Thyroid gland (tissue), 4 donors: ENCODE results near the gene HACL1. TPM values are rescaled to one million over a fixed set of nuclear protein-coding genes. Genes with fewer than 3 reads are reported as not detected.

Experiments used
- DNase-seq, 2 donors: peaks; one replicate each; pipeline ENCODE4 v3.0.0-alpha.2; 2019
- H3K27ac ChIP-seq, 3 donors: fragments of 200-600 bp; sonication (generic); 1 replicate in 2 of 3; 2 replicates in 1 of 3; pipeline ENCODE4 v1.5.1; 2016 to 2019; ENCODE audit warnings: mild to moderate bottlenecking in 1 of 3, moderate library complexity in 1 of 3
- H3K27me3 ChIP-seq: fragments of 200-600 bp; sonication (generic); one replicate; pipeline ENCODE4 v1.5.1; 2019
- H3K36me3 ChIP-seq, 2 donors: fragments of 200-600 bp; sonication (generic); one replicate each; pipeline ENCODE4 v1.5.1; 2016 to 2019
- H3K4me1 ChIP-seq, 2 donors: fragments of 200-600 bp; sonication (generic); one replicate each; pipeline ENCODE4 v1.5.1; 2017 to 2019
- H3K4me3 ChIP-seq, 3 donors: fragments of 200-600 bp; sonication (generic); replicated peaks in 1 of 3; 1 replicate in 2 of 3; 2 replicates in 1 of 3; pipeline ENCODE4 v1.5.1; 2016; ENCODE audit warnings: mild to moderate bottlenecking in 1 of 3
- H3K9me3 ChIP-seq: fragments of 200-600 bp; sonication (generic); one replicate; pipeline ENCODE4 v1.5.1; 2017
- POLR2A ChIP-seq, 2 donors: fragments of 450-650 bp; IDR thresholded peaks; one replicate each; pipeline ENCODE4 v1.6.1; 2017; ENCODE audit warnings: antibody characterized with exemption in 2 of 2, mild to moderate bottlenecking in 2 of 2, moderate library complexity in 1 of 2
- WGBS, 2 donors: methylation state at CpG; one replicate each; pipeline ENCODE4 v1.1.5; 2017; 5-methylcytosine and 5-hydroxymethylcytosine counted together
- intact Hi-C: fragments of 100-400 bp; cut with DNase I; formaldehyde crosslinking; loops from one replicate; pipeline ENCODE4 v1.15.1; 2023
- total RNA-seq, 4 donors: library from RNA; depleted of rRNA; stranded (reverse); fragments of >200 nt; gene quantifications; one replicate each; pipeline ENCODE4 v1.2.3, GENCODE V29; 2016
- TF ChIP-seq, protein P1 (sequence below), 6 experiments: fragments of 200-600 bp in 3 of 6; fragments of 450-650 bp in 3 of 6; sonication (generic) in 3 of 6; IDR thresholded peaks; one replicate each; pipeline ENCODE4 v1.5.1; 2016 to 2019; ENCODE audit warnings: antibody characterized with exemption in 6 of 6, mild to moderate bottlenecking in 2 of 6, inconsistent platforms in 1 of 6, moderate library complexity in 1 of 6

HACL1 gene
- total RNA-seq, 4 donors from 2014 or later: 24.2 to 45.0 (median 37.7) TPM

DNA sequence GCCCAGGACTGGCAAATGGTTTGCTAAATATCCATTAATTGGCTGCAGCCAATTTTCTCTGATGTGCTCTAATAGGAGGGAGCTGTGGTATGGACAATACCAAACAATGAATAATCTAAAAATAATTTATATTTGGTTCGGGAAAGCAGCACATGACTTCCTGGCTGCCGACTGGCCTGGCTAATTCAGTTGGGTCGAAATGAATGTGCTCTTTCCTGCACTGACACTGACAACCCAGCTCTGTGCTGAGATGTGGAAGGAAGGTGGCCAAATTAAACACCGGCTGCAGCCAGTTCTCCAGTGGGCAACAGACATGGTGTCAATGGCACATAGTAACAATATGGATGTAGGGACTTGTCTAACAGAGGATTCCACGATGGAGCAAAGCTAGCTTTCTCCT is 58.8 kb downstream of the HACL1 start:
- WGBS, 2 donors: 65 to 75% methylated on average over 5 of the region's 5 CpGs
- H3K9me3 ChIP-seq: no peaks in the 10 kb centered on the region
- no peak for TF ChIP-seq POLR2A (IDR thresholded peaks at IDR 0.05)
- TF ChIP-seq, protein P1, sequence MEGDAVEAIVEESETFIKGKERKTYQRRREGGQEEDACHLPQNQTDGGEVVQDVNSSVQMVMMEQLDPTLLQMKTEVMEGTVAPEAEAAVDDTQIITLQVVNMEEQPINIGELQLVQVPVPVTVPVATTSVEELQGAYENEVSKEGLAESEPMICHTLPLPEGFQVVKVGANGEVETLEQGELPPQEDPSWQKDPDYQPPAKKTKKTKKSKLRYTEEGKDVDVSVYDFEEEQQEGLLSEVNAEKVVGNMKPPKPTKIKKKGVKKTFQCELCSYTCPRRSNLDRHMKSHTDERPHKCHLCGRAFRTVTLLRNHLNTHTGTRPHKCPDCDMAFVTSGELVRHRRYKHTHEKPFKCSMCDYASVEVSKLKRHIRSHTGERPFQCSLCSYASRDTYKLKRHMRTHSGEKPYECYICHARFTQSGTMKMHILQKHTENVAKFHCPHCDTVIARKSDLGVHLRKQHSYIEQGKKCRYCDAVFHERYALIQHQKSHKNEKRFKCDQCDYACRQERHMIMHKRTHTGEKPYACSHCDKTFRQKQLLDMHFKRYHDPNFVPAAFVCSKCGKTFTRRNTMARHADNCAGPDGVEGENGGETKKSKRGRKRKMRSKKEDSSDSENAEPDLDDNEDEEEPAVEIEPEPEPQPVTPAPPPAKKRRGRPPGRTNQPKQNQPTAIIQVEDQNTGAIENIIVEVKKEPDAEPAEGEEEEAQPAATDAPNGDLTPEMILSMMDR (IDR thresholded peaks at IDR 0.05): no peak
- intact Hi-C loops: no loop called here
- DNase-seq: no peak
- no peak overlapping the region for H3K4me3 ChIP-seq
- no peaks in the 10 kb centered on the region for H3K27me3 ChIP-seq
- H3K36me3 ChIP-seq: no peaks in the 10 kb centered on the region
- H3K4me1 ChIP-seq: no peaks in the 10 kb centered on the region
- H3K27ac ChIP-seq: no peak overlapping the region

DNA sequence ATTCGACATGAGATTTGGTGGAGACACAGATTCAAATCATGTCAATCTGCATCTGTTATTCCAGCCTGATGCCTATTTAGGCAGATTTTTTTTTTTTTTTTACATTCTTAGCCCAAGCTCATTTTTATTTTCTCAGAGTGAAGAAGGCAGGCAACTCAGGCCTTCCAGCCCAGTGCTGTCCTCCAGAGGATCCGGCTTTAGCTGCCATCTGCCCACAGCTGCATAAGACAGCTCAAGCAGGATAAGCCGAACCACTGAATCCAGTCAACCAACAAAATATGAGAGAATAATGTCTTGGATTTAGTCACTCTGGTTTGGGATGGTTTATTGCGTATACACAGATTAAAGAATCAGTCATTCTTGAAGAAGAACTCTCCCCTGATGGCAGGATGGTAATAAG is 60.0 kb downstream of the HACL1 start:
- Histone ChIP-seq H3K4me3 (no peak overlapping the region), H3K27me3 (no peaks in the 10 kb centered on the region), H3K27ac (no peak overlapping the region), H3K4me1 (no peaks in the 10 kb centered on the region), H3K36me3 (no peaks in the 10 kb centered on the region), H3K9me3 (no peaks in the 10 kb centered on the region)
- TF ChIP-seq, protein P1 (IDR thresholded peaks at IDR 0.05): no peak
- TF ChIP-seq POLR2A (IDR thresholded peaks at IDR 0.05): no peak
- WGBS, 2 donors: 97% methylated on average over 4 of the region's 4 CpGs
- no peak for DNase-seq
- intact Hi-C loops: no loop called here

DNA sequence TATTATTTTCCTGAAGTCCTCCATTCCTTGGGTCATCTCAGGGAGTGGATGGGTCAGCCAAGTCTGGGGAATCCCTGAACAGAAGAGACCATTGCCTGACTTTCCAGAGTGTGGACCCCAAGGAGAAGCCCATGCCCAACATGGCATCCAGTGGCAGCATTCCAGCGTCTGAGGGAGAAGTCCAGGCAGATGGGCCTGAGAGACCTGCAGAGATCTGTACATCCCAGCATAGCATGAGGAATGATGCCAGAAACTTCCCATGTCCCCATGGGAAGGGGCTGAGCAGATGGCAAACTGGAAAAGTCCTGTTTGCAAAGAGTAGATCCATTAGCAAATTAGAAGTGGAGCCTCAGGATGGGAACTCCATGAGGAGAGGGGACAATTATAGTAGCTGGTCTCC is 62.3 kb downstream of the HACL1 start:
- 90 to 92% methylated on average over 1 of the region's 1 CpG for WGBS, 2 donors
- DNase-seq: no peak
- Histone ChIP-seq H3K4me1 (no peaks in the 10 kb centered on the region), H3K4me3 (no peak overlapping the region), H3K9me3 (no peaks in the 10 kb centered on the region), H3K36me3 (no peaks in the 10 kb centered on the region), H3K27ac (no peak overlapping the region), H3K27me3 (no peaks in the 10 kb centered on the region)
- intact Hi-C loops: no loop called here
- no peak for TF ChIP-seq POLR2A (IDR thresholded peaks at IDR 0.05)
- TF ChIP-seq, protein P1 (IDR thresholded peaks at IDR 0.05): no peak

DNA sequence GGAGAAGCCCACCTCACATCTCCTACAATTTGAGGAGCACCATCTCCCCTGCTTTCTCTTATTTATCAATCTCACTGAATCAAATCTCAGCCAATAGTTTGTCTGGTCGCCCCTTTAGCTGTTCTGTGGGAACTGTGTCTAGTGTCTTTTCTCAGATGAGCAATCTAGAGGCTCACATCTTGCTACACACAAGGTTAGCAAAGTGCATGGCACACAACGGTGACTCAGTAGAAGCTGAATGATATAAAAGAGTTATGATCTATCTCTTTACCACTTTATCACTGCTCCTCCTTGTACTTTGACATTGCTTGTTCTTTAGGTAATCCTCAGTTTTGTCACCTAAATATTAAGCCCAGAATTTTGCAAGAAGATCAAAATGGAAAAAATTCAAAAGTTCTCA is 63.0 kb downstream of the HACL1 start:
- Histone ChIP-seq H3K27me3 (no peaks in the 10 kb centered on the region), H3K27ac (no peak overlapping the region), H3K4me3 (no peak overlapping the region), H3K9me3 (no peaks in the 10 kb centered on the region), H3K36me3 (no peaks in the 10 kb centered on the region), H3K4me1 (no peaks in the 10 kb centered on the region)
- TF ChIP-seq, protein P1 (IDR thresholded peaks at IDR 0.05): no peak
- no peak for TF ChIP-seq POLR2A (IDR thresholded peaks at IDR 0.05)
- intact Hi-C loops: no loop called here
- no peak for DNase-seq
- WGBS, 2 donors: 90 to 93% methylated on average over 2 of the region's 2 CpGs

DNA sequence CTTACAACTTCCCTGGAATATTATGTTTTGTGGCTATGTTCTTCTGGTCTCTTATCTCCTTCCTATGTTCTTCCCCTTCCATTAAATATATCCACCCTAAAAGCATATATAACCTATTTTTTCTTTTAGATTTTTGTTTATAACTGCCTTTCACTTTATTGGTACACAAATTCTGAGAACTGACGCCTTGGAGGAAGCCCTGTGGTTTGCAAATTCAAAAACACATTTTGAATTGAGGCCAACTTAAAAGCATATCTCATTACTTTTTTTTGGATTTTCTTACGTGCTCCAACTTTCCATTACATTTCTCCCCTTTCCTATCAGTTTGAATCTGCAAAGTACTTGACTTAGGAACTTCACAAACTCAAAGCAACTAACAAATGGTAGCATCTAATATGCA is 64.5 kb downstream of the HACL1 start:
- 64 to 66% methylated on average over 2 of the region's 2 CpGs for WGBS, 2 donors
- no peaks in the 10 kb centered on the region for H3K4me1 ChIP-seq

More for the DNA sequence above, 64.5 kb downstream of the HACL1 start:
- no peaks in the 10 kb centered on the region for H3K27me3 ChIP-seq
- intact Hi-C loops: no loop called here
- DNase-seq: no peak
- H3K36me3 ChIP-seq: no peaks in the 10 kb centered on the region
- TF ChIP-seq, protein P1 (IDR thresholded peaks at IDR 0.05): no peak
- no peaks in the 10 kb centered on the region for H3K9me3 ChIP-seq
- H3K4me3 ChIP-seq: no peak overlapping the region
- H3K27ac ChIP-seq: no peak overlapping the region
